Trophoblast cell (in vitro differentiated cells and primary cell): Measurements from ENCODE around the gene MYH9.

Experiments
- DNase-seq, 2 donors: peaks; one replicate each; pipeline ENCODE4 v3.0.0-alpha.2; 2016
- H2AFZ ChIP-seq: 2 replicates; pipeline ENCODE4 v1.6.1; 2013; ENCODE audit warnings: low read length, moderate library complexity, mild to moderate bottlenecking; ENCODE audit not compliant: insufficient read depth, poor library complexity
- H2AK5ac ChIP-seq: 2 replicates; pipeline ENCODE4 v1.6.1; 2013; ENCODE audit warnings: mild to moderate bottlenecking, low read length
- H2BK120ac ChIP-seq: 2 replicates; pipeline ENCODE4 v1.6.1; 2013; ENCODE audit warnings: low read length, mild to moderate bottlenecking, moderate library complexity; ENCODE audit not compliant: insufficient read depth, poor library complexity
- H2BK12ac ChIP-seq: 2 replicates; pipeline ENCODE4 v1.6.1; 2013; ENCODE audit warnings: mild to moderate bottlenecking, low read length, moderate library complexity
- H2BK5ac ChIP-seq: 2 replicates; pipeline ENCODE4 v1.6.1; 2013; ENCODE audit warnings: low read length, low read depth, moderate library complexity, mild to moderate bottlenecking; ENCODE audit not compliant: poor library complexity
- H3K14ac ChIP-seq: 2 replicates; pipeline ENCODE4 v1.6.1; 2013; ENCODE audit warnings: mild to moderate bottlenecking, low read length
- H3K18ac ChIP-seq: 2 replicates; pipeline ENCODE4 v1.6.1; 2013; ENCODE audit warnings: mild to moderate bottlenecking, low read length
- H3K23ac ChIP-seq: 2 replicates; pipeline ENCODE4 v1.6.1; 2013; ENCODE audit warnings: low read length
- H3K27ac ChIP-seq: 2 replicates; pipeline ENCODE4 v1.5.1; 2013; ENCODE audit warnings: low read depth, mild to moderate bottlenecking, inconsistent platforms, low read length, moderate library complexity
- H3K27me3 ChIP-seq: 2 replicates; pipeline ENCODE4 v1.6.1; 2013; ENCODE audit warnings: inconsistent platforms, mild to moderate bottlenecking, low read length, moderate library complexity; ENCODE audit not compliant: insufficient read depth
- H3K36me3 ChIP-seq, 2 experiments: 1 replicate in 1 of 2; 2 replicates in 1 of 2; pipeline ENCODE4 v1.6.1; 2013; ENCODE audit warnings: low read length in 2 of 2, mild to moderate bottlenecking in 2 of 2, moderate library complexity in 1 of 2; ENCODE audit not compliant: insufficient read depth in 2 of 2, control insufficient read depth in 1 of 2
- H3K4ac ChIP-seq: 2 replicates; pipeline ENCODE4 v1.6.1; 2013; ENCODE audit warnings: low read depth, mild to moderate bottlenecking, low read length, moderate library complexity
- H3K4me1 ChIP-seq, 2 experiments: 1 replicate in 1 of 2; 2 replicates in 1 of 2; pipeline ENCODE4 v1.6.1; 2013; ENCODE audit warnings: low read length in 2 of 2, mild to moderate bottlenecking in 2 of 2, moderate library complexity in 1 of 2; ENCODE audit not compliant: insufficient read depth in 2 of 2, control insufficient read depth in 1 of 2
- H3K4me2 ChIP-seq: 2 replicates; pipeline ENCODE4 v1.6.1; 2013; ENCODE audit warnings: inconsistent platforms, mild to moderate bottlenecking, low read length, moderate library complexity
- H3K4me3 ChIP-seq: 2 replicates; pipeline ENCODE4 v1.5.1; 2013; ENCODE audit warnings: mild to moderate bottlenecking, low read depth, low read length, inconsistent platforms
- H3K79me1 ChIP-seq: one replicate; pipeline ENCODE4 v1.6.1; 2013; ENCODE audit warnings: low read length
- H3K79me2 ChIP-seq: 2 replicates; pipeline ENCODE4 v1.6.1; 2013; ENCODE audit warnings: low read length, mild to moderate bottlenecking; ENCODE audit not compliant: control insufficient read depth, insufficient read depth, poor library complexity
- H3K9ac ChIP-seq: 2 replicates; pipeline ENCODE4 v1.6.1; 2013; ENCODE audit warnings: mild to moderate bottlenecking, low read length
- H3K9me3 ChIP-seq: 2 replicates; pipeline ENCODE4 v1.6.1; 2013; ENCODE audit warnings: low read depth, mild to moderate bottlenecking, control low read depth, inconsistent platforms, low read length; ENCODE audit not compliant: insufficient read depth
- H4K12ac ChIP-seq: 2 replicates; pipeline ENCODE4 v1.6.1; 2013; ENCODE audit warnings: low read depth, mild to moderate bottlenecking, low read length, moderate library complexity
- H4K8ac ChIP-seq: 2 replicates; pipeline ENCODE4 v1.6.1; 2013; ENCODE audit warnings: low read depth, mild to moderate bottlenecking, low read length, moderate library complexity
- H4K91ac ChIP-seq: one replicate; pipeline ENCODE4 v1.6.1; 2013; ENCODE audit warnings: low read depth, mild to moderate bottlenecking, low read length, moderate library complexity
- WGBS: extraction: QIAGEN DNeasy Blood & Tissue Kit; methylation state at CpG from one replicate; pipeline ENCODE4 v1.1.7; 2013; ENCODE audit warnings: missing lambda C conversion rate; ENCODE audit not compliant: insufficient read length, insufficient coverage; ENCODE audit errors: extremely low coverage; 5-methylcytosine and 5-hydroxymethylcytosine counted together

The MYH9 gene

DNA sequence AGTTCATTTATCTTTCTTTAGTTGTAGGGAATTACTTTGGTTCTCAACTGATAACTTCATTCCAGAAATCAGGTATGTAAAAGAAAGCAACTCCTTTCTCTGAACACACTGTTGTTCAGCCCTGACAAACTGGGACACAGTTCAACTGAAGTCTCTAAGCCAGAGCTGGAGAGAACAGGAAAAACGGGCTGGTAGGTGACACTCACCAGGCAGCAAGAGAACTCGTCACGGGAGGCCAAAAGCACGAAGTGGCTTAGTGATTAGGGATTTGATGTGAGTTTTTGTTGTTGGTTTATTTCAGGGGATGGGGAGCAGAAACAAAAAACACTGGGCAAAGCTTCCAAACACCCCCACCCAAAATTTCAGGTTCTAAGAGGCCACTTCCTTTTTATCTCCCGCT is 54.1 kb downstream of the MYH9 start:
- H3K27me3 ChIP-seq: no peaks in the 10 kb centered on the region
- no peak overlapping the region for H2AK5ac ChIP-seq
- H2AFZ ChIP-seq: no peak overlapping the region
- no peak overlapping the region for H2BK12ac ChIP-seq
- no peak overlapping the region for H3K4me3 ChIP-seq
- no peaks in the 10 kb centered on the region for H3K9me3 ChIP-seq
- H4K12ac ChIP-seq: no peak overlapping the region
- H3K9ac ChIP-seq: no peak overlapping the region
- no peak overlapping the region for H4K91ac ChIP-seq
- no peak overlapping the region for H3K18ac ChIP-seq
- no CpG with 5 or more reads among the region's 5 CpGs for WGBS
- no peak overlapping the region for H4K8ac ChIP-seq
- H3K4ac ChIP-seq: no peak overlapping the region
- H3K4me1 ChIP-seq: peaks cover 75 to 76% of the 10 kb centered on the region in 2 experiments
- H3K27ac ChIP-seq: peak overlapping the region; percentile 97
- H3K36me3 ChIP-seq: peaks cover 47 to 55% of the 10 kb centered on the region in 2 experiments
- peaks cover 35% of the 10 kb centered on the region for H3K79me2 ChIP-seq
- H3K14ac ChIP-seq: no peak overlapping the region
- no peak overlapping the region for H2BK120ac ChIP-seq
- peak overlapping the region; percentile 89 for H2BK5ac ChIP-seq
- peaks cover 62% of the 10 kb centered on the region for H3K79me1 ChIP-seq
- H3K23ac ChIP-seq: no peak overlapping the region
- DNase-seq: peak; percentile 92 to 96
- H3K4me2 ChIP-seq: peak overlapping the region; percentile 15

DNA sequence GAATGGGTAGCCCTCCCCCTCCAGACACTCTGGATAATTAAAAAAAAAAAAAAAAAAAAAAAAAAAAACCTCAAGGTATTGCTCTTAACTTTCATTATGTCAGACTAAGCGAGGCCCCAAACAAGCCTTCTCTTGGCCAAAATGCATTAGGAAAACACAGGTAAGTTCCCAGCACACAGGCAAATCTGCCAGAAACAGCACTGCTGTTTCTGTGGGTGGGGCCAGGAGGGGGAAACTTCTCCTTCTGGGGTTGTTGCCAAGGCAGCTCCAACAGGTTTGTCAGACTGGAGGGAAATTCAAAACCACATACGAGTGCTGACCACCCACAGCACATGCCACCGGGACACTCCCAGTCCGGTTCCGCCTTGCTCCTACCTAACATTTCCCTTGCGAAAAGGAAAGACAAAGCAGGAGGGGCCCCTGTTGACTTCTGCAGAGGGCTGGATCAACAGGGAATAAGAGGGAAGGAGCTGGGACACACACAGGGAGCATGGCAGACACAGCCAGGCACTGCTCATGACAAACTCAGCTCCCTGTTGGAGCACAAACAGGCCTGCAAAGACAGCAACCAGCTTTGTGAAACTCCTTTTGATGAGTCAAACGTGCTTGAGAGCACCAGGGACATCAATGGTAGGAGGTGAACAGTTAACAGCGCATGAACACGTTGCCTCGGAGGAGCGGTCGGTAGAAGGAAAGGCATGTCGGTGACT is 55.0 kb downstream of the MYH9 start:
- Histone ChIP-seq H3K27me3 (no peaks in the 10 kb centered on the region), H3K9ac (peak overlapping the region; percentile 6), H2BK5ac (peak overlapping the region; percentile 89), H3K23ac (no peak overlapping the region), H2BK120ac (peak overlapping the region; percentile 94), H3K9me3 (peaks cover 2% of the 10 kb centered on the region), H3K27ac (peak overlapping the region; percentile 97), H3K4me3 (no peak overlapping the region), H3K36me3 (peaks cover 48 to 56% of the 10 kb centered on the region in 2 experiments), H2AFZ (no peak overlapping the region), H3K4ac (peak overlapping the region; percentile 44), H3K4me2 (peak overlapping the region; percentile 2), H4K8ac (peak overlapping the region; percentile 70), H4K12ac (peak overlapping the region; percentile 2), H3K79me2 (peaks cover 41% of the 10 kb centered on the region), H3K18ac (peak overlapping the region; percentile 86), H3K14ac (peak overlapping the region; percentile 63), H2BK12ac (peak overlapping the region; percentile 63), H2AK5ac (peak overlapping the region; percentile 6), H4K91ac (peak overlapping the region; percentile 85), H3K4me1 (peaks cover 79 to 84% of the 10 kb centered on the region in 2 experiments), H3K79me1 (peaks cover 69% of the 10 kb centered on the region)
- DNase-seq: peak; percentile 86 to 88
- no CpG with 5 or more reads among the region's 13 CpGs for WGBS

- H4K8ac ChIP-seq: peak overlapping the region; percentile 36
- H3K14ac ChIP-seq: peak overlapping the region; percentile 63
- H2AFZ ChIP-seq: peak overlapping the region; percentile 3
- H2BK12ac ChIP-seq: peak overlapping the region; percentile 53
- H4K12ac ChIP-seq: peak overlapping the region; percentile 12
- H3K27me3 ChIP-seq: no peaks in the 10 kb centered on the region
- peaks cover 52 to 58% of the 10 kb centered on the region in 2 experiments for H3K36me3 ChIP-seq
- H3K9ac ChIP-seq: peak overlapping the region; percentile 37
- no peak overlapping the region for H3K4me3 ChIP-seq
- peak overlapping the region; percentile 94 for H2BK120ac ChIP-seq
- H3K4me2 ChIP-seq: peak overlapping the region; percentile 13
- H2AK5ac ChIP-seq: peak overlapping the region; percentile 38
- H3K27ac ChIP-seq: peak overlapping the region; percentile 97
- H3K23ac ChIP-seq: peak overlapping the region; percentile 34
- H3K79me2 ChIP-seq: peaks cover 44% of the 10 kb centered on the region
- peaks cover 2% of the 10 kb centered on the region for H3K9me3 ChIP-seq
- no CpG with 5 or more reads among the region's 15 CpGs for WGBS
- peak overlapping the region; percentile 76 for H4K91ac ChIP-seq
- H3K18ac ChIP-seq: peak overlapping the region; percentile 52
- DNase-seq: peak in 1 of 2 donors; percentile 28
- H3K79me1 ChIP-seq: peaks cover 70% of the 10 kb centered on the region
- peak overlapping the region; percentile 46 for H3K4ac ChIP-seq
- peaks cover 83 to 84% of the 10 kb centered on the region in 2 experiments for H3K4me1 ChIP-seq
- H2BK5ac ChIP-seq: peak overlapping the region; percentile 73
Observed at GRCh38 chr22:36331912-36332622, 55.7 kb downstream of the MYH9 start.

GRCh38 chr22:36331306-36331911 is 56.4 kb downstream of the MYH9 start:
- H2BK120ac ChIP-seq: peak overlapping the region; percentile 94
- H3K4me2 ChIP-seq: peak overlapping the region; percentile 13
- peak overlapping the region; percentile 96 for H3K14ac ChIP-seq
- H2AFZ ChIP-seq: peak overlapping the region; percentile 3
- peak overlapping the region; percentile 87 for H2BK12ac ChIP-seq
- H3K27ac ChIP-seq: peak overlapping the region; percentile 97
- H3K36me3 ChIP-seq: peaks cover 50 to 58% of the 10 kb centered on the region in 2 experiments
- peak overlapping the region; percentile 51 for H4K12ac ChIP-seq
- H4K91ac ChIP-seq: peak overlapping the region; percentile 97
- H3K9me3 ChIP-seq: peaks cover 4% of the 10 kb centered on the region
- no peak overlapping the region for H3K4me3 ChIP-seq
- peaks cover 77% of the 10 kb centered on the region in 2 experiments for H3K4me1 ChIP-seq
- H3K27me3 ChIP-seq: no peaks in the 10 kb centered on the region
- no CpG with 5 or more reads among the region's 11 CpGs for WGBS
- peaks cover 65% of the 10 kb centered on the region for H3K79me1 ChIP-seq
- peak overlapping the region; percentile 49 for H3K9ac ChIP-seq
- H3K79me2 ChIP-seq: peaks cover 40% of the 10 kb centered on the region
- peak overlapping the region; percentile 96 for H2BK5ac ChIP-seq
- H3K18ac ChIP-seq: peak overlapping the region; percentile 95
- H4K8ac ChIP-seq: peak overlapping the region; percentile 84
- H3K4ac ChIP-seq: peak overlapping the region; percentile 51
- peak; percentile 97 to 98 for DNase-seq
- H3K23ac ChIP-seq: no peak overlapping the region
- H2AK5ac ChIP-seq: peak overlapping the region; percentile 75
